RPMI7951 (cell line): Measurements from ENCODE around the gene FGFR3. TPM values are rescaled to one million over a fixed set of nuclear protein-coding genes. Genes with fewer than 3 reads are reported as not detected.
A peak's percentile ranks its signal among the peaks of the same experiment; 100 is the strongest.

Experiments
- DNase-seq: peaks from one replicate; pipeline ENCODE4 v3.0.0-alpha.2; 2012; ENCODE audit warnings: low read depth
- total RNA-seq: library from RNA; depleted of rRNA; stranded (reverse); fragments of >200 nt; shearing (Covaris generic); gene quantifications from 2 replicates; pipeline ENCODE4 v1.2.3, GENCODE V29; 2014; rRNA removed

FGFR3 gene
- 0.20 TPM in 1 of 2 replicates, not detected in the other for total RNA-seq

DNA sequence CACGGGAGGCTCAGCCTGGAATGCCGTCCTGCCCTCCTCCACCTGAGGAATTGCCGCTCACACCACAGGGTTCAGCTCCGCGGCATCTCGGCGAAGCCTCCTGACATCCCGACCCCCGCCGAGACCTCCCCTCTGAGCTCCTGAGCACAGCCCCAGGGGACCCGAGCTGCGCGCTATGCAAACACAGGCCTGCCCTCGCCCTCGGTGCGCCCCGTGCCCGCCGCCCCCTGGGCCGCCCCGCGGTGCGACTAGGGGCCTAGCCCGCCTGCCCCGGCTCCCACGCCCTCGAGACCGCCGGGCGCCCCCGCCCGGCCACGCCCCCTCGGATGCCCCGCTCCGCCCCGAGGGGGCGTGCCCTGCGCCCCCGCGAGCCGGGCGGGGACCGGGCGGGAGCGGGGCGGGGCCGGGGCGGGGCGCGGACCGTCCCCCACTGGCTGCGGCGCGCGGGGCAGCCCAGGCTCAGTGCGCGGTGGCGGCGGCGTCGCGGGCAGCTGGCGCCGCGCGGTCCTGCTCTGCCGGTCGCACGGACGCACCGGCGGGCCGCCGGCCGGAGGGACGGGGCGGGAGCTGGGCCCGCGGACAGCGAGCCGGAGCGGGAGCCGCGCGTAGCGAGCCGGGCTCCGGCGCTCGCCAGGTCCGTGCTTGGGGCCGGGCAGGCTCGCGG is at the start of gene FGFR3:
Gene FGFR3, plus strand, starts transcription at position 462 of the 664 bp plus-strand sequence. CDS start 642 bp downstream, outside the sequence.
- no peak for DNase-seq

DNA sequence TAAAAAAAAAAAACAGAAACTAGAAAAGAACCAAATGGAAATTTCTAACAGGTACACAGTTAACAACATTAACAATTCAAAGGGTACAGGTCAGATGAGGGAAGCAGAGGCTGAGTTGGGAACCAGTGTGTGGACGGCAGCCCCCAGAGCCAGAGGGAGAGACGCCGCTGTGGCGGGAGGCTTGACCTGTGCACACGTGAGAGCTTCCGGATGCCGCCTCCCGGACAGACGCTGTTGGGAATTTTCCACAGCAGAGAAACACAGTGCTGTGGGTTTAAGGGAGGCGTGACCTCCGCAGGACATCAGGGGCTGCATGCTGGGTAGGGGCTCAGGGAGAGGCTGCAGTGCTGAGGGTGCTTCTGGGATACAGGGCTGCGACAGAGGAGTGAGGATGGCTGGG is 49.5 kb upstream of the FGFR3 start:
- DNase-seq, result no peak

DNA sequence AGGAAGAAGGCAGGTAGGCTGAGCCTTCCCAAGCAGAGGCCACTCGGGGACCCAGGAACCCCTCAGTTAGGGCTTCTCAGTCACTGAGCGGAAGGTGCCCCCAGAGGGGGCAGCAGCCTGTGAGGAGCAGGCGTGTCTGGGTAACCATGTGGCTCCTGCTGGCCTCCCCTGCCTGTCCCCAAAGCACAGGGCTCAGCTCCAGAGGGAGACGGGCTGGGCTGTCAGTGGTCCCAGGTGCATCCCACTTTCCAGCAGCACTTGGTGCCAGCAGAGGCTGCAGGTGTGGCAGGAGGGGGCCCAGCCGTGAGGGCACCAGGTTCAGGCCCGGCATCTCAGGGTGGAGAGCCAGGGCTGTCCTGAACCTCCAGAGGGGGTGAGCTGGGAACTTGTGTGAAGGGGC is 49.1 kb upstream of the FGFR3 start:
- no peak for DNase-seq

DNA sequence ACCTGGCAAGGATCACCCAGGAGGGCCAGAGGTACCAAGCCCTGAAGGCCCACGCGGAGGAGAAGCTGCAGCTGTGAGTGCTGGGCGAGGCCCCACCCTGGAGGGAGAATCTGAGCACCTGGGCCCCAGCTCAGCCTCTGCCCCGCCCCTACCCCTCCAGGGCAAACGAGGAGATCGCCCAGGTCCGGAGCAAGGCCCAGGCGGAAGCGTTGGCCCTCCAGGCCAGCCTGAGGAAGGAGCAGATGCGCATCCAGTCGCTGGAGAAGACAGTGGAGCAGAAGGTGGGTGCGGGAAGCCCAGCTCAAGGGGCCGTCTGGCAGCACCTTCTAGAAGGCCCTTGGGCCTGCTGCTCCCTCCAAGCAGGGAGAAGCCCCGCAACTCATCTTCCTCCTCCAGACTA is 48.5 kb upstream of the FGFR3 start:
- DNase-seq, result no peak

DNA sequence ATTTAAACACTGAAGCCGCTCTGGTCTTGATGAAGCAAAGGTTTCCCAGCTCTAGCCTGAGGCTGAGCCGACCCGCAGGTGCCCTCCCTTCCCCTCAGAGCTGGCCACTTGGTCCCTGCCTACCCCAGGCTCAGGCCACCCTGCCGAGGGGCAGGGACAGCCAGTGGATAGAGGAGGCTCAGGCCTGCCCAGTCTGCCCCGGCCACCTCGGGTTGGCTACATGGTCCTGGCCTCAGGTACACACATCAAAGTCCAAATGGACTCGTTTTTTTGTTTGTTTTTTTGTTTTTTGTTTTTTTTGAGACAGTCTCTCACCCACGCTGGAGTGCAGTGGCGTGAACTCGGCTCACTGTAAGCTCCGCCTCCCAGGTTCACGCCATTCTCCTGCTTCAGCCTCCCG is 47.9 kb upstream of the FGFR3 start:
- no peak for DNase-seq

DNA sequence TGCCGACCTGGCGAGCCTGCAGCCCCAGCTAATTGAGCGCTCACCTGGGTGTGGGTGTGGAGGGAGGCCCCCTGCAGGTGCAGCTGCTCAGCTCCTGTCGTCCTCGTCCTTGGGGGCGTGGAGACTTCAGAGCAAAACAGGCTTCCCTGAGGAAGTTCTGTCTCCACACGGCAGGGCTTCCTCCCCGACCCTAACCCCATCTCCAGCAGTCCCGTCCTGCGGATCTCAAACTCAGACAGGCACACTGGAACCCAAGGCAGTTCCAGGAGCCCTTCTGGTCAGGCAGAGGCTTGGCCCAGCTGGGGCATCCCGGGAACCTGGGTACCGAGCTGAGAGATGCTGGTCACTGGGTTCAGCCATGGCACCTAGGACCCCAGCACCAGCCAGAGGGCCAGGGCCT is 47.4 kb upstream of the FGFR3 start:
- no peak for DNase-seq

DNA sequence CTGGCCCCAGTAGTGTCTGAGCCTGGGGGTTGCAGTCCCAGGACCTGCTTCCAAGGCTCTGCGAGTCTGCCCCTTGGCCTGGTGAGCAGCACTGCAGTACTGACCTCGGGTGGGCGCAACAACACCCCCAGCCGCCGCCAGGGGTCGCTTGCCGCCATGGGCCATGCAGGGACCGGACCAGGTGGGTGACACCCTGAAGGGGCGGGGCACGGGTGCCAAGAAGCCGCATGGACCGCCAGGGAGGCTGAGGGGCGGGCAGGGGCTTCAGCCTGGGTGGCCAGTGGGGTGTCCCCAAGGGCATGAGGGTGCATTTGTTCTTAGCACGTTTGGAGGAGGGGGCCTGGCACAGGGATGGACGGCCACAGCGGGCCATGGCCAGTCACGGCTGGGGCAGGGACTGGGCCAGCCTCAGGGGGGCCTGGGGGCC is 46.8 kb upstream of the FGFR3 start:
- peak; percentile 61 for DNase-seq

DNA sequence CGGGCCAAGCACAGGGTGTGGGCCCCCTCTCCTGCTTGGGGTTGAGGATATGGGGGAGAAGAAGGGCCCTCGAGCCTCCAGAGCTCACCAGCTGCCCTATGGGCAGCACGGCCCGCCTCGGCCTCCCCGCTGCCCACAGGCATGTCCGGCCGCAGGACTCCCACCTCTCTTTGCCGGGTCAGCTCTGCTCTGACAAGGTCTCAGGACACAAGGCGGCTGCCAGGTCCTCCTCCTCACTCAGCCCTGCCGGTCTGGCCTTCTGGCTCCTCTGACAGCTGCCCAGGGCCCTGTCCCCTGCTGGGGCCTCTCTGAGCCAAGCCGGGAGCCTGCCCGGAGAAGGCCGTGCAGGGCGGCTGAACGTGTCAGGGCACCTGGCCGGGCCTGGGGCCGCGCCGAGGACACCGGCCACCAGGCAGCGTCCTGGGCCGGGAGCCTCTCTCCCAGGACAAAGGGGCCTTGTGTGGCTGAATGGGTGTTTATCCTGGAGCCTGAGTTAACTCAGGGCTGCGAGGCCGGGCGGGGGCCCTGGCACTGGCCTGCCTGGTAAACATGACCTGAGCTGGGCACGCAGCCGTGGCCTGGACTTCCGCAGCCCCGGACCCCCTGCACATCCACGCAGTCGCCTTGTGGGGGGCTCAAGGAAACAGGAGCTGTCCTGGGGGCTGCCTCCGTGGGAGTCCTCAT is 46.0 kb upstream of the FGFR3 start:
- DNase-seq, result peak; percentile 73

DNA sequence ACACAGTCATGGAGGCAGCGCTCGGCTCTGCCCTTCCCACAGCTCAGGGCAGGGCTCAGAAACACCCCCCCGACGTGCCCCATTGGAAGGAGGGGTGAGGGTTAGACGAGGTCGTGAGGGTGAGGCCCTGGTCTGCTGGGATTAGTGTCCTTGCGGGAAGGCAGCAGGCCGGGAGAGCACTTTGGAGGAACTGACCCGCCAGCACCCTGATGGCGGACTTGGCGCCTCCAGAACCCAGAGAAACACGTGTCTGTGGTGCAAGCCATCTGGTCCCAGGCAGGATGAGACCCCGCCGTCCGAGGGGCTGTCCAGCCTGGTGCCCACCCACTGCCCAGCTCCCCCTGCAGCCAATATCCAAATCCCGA is 45.5 kb upstream of the FGFR3 start:
- no peak for DNase-seq

DNA sequence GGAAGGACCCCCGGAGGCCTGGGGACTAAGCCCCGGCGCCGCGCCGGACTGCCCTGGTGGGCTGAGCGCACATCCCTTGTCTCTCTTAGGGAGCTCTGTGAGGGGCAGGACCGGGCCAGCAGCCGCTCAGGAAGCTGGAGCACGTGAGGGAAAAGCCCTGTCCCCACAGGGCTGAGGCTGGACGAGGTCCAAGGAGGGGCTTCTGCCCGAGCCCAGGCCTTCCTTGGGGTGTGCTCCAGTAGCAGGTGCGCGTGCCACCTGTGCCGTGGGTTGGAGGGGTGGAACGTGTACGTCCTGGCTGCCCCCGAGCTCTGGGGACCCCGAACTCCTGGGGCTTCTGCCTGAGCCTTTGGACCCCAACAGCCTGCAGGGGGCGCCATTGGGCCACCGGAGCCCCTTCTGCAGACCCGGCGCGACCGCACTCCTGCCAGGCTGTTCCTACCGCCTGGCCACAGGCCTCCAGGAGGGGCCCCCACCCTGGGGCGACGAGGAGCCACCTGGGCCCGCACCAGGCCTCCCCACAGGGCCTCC is 44.6 kb upstream of the FGFR3 start:
- peak; percentile 47 for DNase-seq

DNA sequence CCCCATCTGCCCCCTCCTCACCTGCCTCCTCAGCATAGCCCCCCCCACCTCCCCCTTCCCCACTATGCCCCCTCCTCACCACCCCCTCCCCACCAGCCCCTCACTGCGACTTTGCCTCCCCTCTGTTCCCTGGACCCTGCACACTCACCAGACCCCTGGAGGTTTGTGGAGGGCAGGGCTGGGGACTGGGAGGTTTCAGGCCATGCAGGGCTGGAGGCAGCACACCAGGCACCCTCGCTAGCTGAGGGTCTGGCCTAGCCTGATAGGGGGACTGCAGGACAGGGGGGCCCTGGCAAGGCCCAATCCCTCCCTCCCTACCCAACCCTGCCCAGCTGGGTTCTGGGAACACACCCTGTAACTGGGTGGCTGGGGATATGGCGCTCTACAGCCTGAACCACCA is 43.7 kb upstream of the FGFR3 start:
- DNase-seq, result no peak

DNA sequence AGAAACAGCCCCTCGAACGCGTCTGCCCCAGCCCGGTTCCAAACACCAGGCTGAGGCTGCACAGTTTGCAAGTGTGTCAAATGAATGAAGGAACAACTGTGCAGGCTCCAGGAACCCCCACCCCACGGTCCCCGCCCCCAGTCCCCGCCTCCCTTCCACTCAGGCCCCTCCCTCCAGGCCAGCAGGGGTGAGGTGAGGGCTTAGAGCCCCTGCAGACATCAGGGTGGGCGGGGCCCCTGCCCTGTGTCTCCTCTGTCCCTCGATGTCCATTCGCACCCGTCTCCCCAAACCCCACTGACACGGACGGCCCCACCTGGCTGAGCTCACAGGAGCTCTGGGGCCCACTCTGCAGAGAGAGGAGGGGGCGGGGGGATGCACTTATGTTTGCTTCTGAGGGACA is 43.3 kb upstream of the FGFR3 start:
- no peak for DNase-seq

DNA sequence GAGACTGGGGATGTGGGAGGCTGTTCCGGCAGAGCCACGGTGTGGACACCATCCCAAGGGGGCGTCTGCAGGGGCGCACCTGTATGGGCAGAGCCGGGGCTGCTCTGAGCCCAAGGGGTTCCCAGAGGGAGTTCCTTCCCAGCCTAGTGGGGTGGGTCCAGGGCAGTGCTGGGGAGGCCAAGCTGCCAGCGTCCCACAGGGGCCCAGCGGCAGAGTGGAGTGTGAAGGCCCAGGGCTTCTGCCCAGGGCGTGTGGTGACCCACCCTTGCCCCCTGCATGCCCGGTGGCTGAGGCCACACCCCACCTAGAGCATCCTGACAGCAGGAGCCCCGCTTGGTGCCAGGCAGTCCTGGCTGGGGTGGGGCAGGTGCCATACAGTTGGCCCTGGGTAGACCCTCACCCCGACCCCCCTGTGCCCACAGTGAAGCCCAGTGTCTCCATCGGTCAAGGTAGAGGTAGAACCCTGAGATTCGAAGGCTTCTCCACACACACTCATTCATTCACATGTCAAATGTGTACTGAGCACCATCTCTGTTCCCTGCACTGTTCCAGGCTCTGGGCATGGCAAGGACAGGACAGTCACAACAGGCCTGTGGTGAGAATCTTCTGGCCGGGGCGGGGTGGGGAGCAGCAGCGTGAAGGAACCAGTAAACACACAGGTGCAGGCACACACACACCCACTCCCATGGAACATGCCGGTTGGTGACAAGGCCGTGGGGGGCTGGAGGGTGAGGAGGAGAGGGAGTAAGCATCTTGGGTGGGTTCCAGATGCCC is 42.5 kb upstream of the FGFR3 start:
- DNase-seq, result no peak

DNA sequence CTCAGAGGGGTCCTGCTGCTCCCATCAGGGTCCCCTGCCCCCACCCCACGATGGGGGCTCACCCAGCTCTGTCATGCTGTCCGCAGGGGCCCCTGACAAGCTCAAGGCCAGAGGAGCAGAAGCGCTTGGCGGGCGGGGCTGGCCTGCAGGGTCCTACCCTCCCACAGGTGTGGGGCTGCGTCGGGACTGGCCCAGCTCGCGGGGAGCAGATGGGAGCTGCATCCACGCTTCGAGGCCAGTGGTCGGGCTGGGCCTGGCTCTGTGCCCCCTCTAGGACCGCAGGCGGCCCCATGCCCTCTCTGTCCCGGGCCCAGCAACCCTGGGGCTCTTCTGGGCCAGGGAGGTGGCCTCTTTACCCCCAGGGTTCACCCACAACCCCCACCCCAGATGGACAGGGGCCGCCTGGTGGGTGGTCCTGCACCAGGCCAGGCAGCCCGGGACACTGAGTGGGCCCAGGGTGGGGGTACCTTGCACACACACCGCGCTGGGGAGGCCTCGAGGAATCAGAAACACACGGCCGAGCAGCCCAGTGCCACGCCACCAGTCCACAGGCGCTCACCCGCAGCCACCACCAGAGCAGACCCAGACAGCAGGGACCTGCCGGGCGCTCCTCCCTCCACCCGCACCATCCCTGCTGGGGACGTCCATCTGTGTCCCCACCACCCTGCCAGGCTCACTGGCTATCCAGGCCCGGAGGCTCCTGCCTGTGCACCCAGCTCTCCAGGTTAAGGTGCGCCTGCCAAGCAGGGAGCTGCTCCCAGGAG is 41.8 kb upstream of the FGFR3 start:
- no peak for DNase-seq

DNA sequence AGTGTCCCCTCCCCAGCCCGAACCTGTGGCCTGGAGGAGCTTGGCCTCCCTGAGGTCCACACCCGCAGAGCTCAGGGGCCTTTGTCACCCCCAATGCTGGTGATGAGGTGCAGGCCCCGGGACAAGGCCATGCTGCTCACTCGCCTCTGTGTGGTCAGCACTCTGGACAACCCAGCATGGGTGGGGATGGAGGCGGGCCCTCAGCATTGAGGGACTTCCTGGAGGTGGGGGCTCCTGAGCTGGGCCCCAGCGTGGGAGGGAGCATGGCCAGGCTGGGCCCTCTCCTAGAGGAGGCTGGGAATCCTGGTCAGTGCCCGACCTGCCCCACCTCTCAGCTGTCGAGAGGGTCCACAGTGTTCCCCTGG is 41.2 kb upstream of the FGFR3 start:
- no peak for DNase-seq

DNA sequence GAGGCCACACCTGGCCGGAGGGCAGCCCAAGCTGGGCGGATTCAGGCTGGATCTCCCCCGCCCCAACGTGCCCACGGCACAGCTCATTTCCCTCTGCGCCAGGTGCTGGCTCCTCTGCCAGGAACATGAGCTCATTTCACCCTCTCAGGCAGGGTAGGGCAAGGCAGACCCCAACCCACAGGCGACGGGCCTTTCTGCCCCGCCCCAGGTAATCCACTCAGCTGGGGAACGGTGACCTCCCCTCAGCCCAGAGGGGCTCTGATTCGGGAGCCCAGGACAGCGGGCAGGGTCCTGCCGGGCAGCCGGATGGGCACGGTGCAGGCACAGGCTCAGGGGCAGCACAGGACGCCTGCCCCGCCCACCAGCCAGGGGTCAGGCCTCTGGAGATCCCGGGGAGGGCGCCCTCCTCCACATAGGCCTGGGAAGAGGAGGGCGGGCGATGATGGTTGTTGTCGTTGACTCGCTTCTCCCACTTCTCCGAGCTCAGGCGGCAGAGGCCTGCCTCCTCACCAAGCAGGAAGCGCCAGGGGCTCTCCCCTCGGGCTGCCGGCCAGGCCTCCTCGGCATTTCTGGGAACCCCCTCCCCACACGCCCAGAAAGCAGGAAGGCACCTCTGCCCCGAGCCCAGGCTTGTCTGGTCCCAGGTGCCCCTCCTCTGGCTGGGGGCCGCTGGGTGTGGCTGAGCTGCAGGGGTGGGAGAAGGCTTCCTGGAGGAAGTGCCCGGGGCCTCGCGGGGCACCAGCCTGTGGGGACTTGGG is 40.6 kb upstream of the FGFR3 start:
- no peak for DNase-seq

DNA sequence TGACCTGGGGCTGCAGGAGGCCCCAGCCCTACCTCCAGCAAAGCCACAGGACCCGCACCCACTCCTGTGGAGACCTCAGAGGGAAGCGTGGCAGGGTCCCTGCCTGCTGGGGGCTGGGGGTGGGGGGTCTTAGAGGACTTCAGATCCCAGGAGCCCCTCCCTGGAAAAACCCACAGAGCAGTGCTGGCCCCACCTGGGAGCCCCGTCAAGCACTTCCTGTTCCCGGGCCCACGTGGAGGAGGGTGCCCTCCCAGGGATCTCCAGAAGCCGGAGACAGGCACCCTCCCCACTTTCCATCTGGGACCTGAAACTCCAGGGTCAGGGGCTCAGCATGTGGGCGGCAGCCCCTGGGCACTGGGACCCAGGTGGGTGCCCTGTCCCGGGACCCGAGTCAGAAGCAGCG is 39.8 kb upstream of the FGFR3 start:
- no peak for DNase-seq

DNA sequence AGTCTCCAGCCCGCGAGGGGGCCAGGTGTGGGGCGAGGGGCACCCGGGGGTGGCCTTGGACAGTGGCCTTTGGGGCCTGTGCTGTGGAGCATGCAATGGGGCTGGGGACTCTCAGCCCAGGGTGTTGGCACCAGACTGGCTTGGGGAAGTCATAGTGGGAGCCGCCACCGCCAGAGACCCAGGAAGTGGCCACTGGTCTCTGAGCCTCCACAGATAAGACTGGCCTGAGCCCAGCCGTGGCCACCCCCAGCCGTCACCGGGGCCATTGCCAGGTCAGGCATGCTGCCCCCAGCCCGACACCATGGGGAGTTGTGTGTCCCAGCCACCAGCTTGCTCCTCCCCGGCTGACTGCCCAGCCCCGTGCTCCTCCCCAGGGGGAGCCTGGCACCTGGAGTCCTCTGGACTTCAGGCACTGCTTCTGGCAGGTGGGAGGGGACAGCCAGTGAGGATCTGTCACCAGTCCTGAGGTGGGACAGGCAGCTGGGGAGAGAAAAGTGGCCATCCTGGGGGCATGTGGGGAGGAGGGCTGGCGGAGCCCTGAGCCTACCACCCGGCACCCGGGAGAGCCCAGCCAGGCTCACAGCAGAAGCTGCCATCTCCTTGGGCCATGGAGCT is 39.3 kb upstream of the FGFR3 start:
- no peak for DNase-seq

DNA sequence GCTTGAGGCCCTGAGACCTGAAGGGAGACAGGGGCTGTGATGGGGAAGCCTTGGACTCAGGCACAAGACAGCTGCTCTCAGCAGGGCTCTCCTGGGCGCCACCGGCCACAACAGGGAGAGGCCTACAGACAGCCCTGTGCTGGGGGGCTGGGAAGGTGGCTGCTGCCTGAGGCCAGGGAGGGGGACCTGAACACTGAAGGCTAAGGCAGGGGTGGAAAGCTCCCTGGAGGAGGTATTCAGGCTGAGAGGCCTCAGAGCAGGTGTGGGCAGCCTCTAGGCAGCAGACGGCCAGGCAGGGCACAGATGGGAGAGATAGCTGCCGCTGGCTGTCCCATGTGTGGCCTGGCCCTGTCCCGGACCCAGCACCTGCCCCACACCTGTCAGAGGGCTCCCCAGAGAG is 38.8 kb upstream of the FGFR3 start:
- DNase-seq, result no peak

DNA sequence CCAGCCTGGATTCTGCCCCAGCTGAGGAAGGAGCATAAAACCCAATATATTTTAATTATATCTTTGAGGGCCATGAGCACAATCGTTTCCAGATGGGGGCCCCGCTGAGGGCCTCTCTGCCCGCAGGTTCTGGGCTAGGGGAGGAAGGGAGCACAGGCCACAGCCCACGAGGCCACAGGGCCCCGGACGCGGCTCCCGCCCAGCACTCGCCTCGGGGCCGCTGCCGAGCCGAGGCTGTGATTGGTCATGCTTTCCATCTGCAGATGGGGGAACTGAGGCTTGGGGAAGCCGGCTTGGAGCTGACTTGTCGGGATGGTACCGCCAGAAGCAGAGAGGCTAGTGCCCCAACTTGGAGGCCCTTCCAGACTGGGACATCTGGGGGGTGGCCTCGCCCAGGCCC is 37.8 kb upstream of the FGFR3 start:
- DNase-seq, result no peak

DNA sequence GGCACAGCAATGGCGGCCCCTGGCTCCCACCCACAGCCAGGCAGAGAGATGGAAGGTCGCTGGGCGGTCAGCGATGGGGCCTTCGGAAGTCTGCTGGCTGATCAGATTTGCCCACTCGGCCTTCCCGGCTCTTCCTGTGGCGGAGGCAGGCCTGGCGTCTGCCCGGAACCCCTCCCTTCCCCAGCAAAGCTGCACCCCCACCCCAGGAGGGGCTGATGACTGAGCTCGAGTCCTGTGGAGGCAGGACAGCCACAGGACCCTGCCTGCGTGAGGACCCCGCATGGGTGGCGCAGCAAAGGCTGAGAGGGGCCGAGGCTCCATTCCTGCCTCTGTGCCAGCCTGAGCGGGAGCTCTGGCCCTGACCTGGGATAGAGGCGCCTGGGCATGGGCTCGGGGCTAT is 37.0 kb upstream of the FGFR3 start:
- no peak for DNase-seq
